ENCODE data around the gene CEND1.

CEND1 gene

DNA sequence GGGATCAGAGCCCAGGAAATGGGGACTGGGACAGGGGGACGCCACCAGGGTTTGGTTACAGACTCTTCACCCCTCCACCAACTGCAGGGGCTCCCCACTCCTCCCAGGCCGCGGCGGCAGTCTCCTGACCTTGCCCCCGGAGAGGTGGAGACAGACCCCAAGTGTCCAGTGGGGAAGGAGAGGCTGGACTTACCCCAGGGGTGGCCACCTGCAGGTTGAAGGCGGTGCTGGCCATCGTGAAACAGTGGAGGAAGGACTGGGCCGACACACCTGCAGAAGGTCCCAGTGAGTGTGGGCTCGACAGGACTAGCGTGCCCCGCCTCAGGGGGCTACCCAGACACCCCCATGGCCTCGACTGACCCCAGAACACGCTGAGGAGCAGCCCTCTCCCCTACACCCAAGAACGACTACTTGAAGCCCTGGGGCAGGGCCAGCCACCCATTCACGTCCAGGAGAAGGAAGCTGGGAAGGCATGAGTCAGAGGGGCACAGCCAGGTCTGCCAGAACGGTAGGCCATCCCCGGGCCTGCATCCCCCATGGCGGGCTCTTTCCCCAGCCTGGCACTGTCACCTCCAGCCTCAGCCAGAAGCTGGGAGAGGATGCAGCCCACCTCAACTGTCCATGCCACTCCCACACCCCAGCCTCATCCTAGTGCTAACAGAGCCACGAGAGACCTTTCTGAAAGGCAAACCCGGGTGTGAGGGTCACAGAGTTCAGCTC, 14.9 kb downstream of the CEND1 start:
- Histone ChIP-seq H3K4me1 (ENCODE audit: insufficient read depth, poor library complexity, severe bottlenecking) (peaks cover 10% of the 10 kb centered on the region), H3K9me3 (ENCODE audit: severe bottlenecking) (no peaks in the 10 kb centered on the region), H3K27me3 (ENCODE audit: insufficient read depth, poor library complexity, severe bottlenecking) (no peaks in the 10 kb centered on the region), H3K27ac (ENCODE audit: poor library complexity, severe bottlenecking) (peak overlapping the region; percentile 72), H3K36me3 (ENCODE audit: low read depth) (peaks cover 64% of the 10 kb centered on the region), H3K4me3 (ENCODE audit: severe bottlenecking) (peak overlapping the region; percentile 10)
- TF ChIP-seq, protein P1, sequence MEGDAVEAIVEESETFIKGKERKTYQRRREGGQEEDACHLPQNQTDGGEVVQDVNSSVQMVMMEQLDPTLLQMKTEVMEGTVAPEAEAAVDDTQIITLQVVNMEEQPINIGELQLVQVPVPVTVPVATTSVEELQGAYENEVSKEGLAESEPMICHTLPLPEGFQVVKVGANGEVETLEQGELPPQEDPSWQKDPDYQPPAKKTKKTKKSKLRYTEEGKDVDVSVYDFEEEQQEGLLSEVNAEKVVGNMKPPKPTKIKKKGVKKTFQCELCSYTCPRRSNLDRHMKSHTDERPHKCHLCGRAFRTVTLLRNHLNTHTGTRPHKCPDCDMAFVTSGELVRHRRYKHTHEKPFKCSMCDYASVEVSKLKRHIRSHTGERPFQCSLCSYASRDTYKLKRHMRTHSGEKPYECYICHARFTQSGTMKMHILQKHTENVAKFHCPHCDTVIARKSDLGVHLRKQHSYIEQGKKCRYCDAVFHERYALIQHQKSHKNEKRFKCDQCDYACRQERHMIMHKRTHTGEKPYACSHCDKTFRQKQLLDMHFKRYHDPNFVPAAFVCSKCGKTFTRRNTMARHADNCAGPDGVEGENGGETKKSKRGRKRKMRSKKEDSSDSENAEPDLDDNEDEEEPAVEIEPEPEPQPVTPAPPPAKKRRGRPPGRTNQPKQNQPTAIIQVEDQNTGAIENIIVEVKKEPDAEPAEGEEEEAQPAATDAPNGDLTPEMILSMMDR (IDR thresholded peaks at IDR 0.05; ENCODE audit: poor library complexity, severe bottlenecking): no peak
- peak; percentile 83 for DNase-seq (ENCODE audit: low spot score)
- peak; percentile 70 for ATAC-seq (ENCODE audit: low read depth)

GRCh38 chr11:773830-774229, 16.1 kb downstream of the CEND1 start:
- Histone ChIP-seq H3K9me3 (ENCODE audit: severe bottlenecking) (no peaks in the 10 kb centered on the region), H3K27ac (ENCODE audit: poor library complexity, severe bottlenecking) (no peak overlapping the region), H3K4me1 (ENCODE audit: insufficient read depth, poor library complexity, severe bottlenecking) (peaks cover 10% of the 10 kb centered on the region), H3K27me3 (ENCODE audit: insufficient read depth, poor library complexity, severe bottlenecking) (no peaks in the 10 kb centered on the region), H3K36me3 (ENCODE audit: low read depth) (peaks cover 67% of the 10 kb centered on the region), H3K4me3 (ENCODE audit: severe bottlenecking) (no peak overlapping the region)
- TF ChIP-seq, protein P1 (IDR thresholded peaks at IDR 0.05; ENCODE audit: poor library complexity, severe bottlenecking): no peak
- ATAC-seq (ENCODE audit: low read depth) (no peak), DNase-seq (ENCODE audit: low spot score) (no peak)

DNA sequence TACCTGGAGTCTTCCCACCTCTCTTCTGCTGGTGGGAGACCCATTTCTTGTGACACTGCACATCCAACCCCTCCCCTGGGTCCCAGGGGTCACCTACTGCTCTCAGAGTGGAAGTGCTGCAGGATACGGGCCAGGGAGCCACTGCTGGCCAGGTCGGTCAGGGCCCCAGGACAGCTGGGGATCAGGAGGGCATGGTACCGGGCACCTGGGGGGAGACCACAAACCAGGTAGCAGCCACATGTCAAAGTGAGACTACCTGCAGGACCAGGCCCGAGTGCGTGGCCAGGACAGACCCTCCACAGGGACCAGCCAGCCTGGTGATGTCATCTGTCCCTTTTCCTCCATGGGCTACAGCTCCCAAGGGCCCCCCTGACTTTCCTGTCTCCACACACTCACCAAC, 16.5 kb downstream of the CEND1 start:
- peaks cover 67% of the 10 kb centered on the region for H3K36me3 ChIP-seq (ENCODE audit: low read depth)

GRCh38 chr11:772429-773390, 17.2 kb downstream of the CEND1 start:
- Histone ChIP-seq H3K9me3 (ENCODE audit: severe bottlenecking) (no peaks in the 10 kb centered on the region), H3K4me3 (ENCODE audit: severe bottlenecking) (no peak overlapping the region), H3K36me3 (ENCODE audit: low read depth) (peaks cover 69% of the 10 kb centered on the region), H3K27ac (ENCODE audit: poor library complexity, severe bottlenecking) (no peak overlapping the region), H3K4me1 (ENCODE audit: insufficient read depth, poor library complexity, severe bottlenecking) (peaks cover 5% of the 10 kb centered on the region), H3K27me3 (ENCODE audit: insufficient read depth, poor library complexity, severe bottlenecking) (no peaks in the 10 kb centered on the region)
- DNase-seq (ENCODE audit: low spot score): peak; percentile 62
- ATAC-seq (ENCODE audit: low read depth): no peak
- TF ChIP-seq, protein P1 (IDR thresholded peaks at IDR 0.05; ENCODE audit: poor library complexity, severe bottlenecking): no peak

More for the DNA sequence above, 16.5 kb downstream of the CEND1 start:
- DNase-seq (ENCODE audit: low spot score) (no peak), ATAC-seq (ENCODE audit: low read depth) (no peak)
- H3K9me3 ChIP-seq (ENCODE audit: severe bottlenecking): no peaks in the 10 kb centered on the region
- no peak overlapping the region for H3K27ac ChIP-seq (ENCODE audit: poor library complexity, severe bottlenecking)
- no peak overlapping the region for H3K4me3 ChIP-seq (ENCODE audit: severe bottlenecking)
- H3K4me1 ChIP-seq (ENCODE audit: insufficient read depth, poor library complexity, severe bottlenecking): peaks cover 9% of the 10 kb centered on the region
- TF ChIP-seq, protein P1 (IDR thresholded peaks at IDR 0.05; ENCODE audit: poor library complexity, severe bottlenecking): no peak
- no peaks in the 10 kb centered on the region for H3K27me3 ChIP-seq (ENCODE audit: insufficient read depth, poor library complexity, severe bottlenecking)
